MM.1S (cell line): Measurements from ENCODE around the gene TMEM200A.

ENCODE experiments used
- CTCF ChIP-seq: fragments of 300-600 bp; sonication (generic); IDR thresholded peaks from 2 replicates; pipeline ENCODE4 v1.5.1; 2016; ENCODE audit warnings: antibody characterized with exemption, low read length, mixed read lengths
- EZH2 ChIP-seq: fragments of 300-600 bp; sonication (generic); optimal IDR thresholded peaks from 2 replicates; pipeline ENCODE3; 2017; ENCODE audit warnings: low read depth, mild to moderate bottlenecking, antibody characterized with exemption, low read length, mixed read lengths
- EZH2phosphoT487 ChIP-seq: fragments of 300-600 bp; sonication (generic); IDR thresholded peaks from 2 replicates; pipeline ENCODE4 v1.6.1; 2018; ENCODE audit warnings: antibody characterized with exemption, low read length

GRCh38 chr6:130437961-130438360, 72.1 kb downstream of the TMEM200A start:
- no peak for TF ChIP-seq CTCF
- TF ChIP-seq EZH2 = no peak
- TF ChIP-seq EZH2phosphoT487 = no peak
